AG08396 (cell line): ENCODE results near the gene IL17REL.
"Not testable (repeated sequence)": the region's sequence is repeated elsewhere in the genome, so short reads cannot be mapped to it uniquely, and the experiment has no call there.

ENCODE experiments used
- DNase-seq: peaks from one replicate; pipeline ENCODE4 v3.0.0; 2012; ENCODE audit warnings: low spot score, mixed read lengths

The IL17REL gene

GRCh38 chr22:49956418-49956770 lies 56.2 kb downstream of the IL17REL start:
- DNase-seq: no peak

- DNase-seq: no peak
These were observed 56.8 kb downstream of the IL17REL start for GRCh38 chr22:49955581-49956417.

- DNase-seq: no peak
These were observed 57.5 kb downstream of the IL17REL start for GRCh38 chr22:49954991-49955580.

DNA sequence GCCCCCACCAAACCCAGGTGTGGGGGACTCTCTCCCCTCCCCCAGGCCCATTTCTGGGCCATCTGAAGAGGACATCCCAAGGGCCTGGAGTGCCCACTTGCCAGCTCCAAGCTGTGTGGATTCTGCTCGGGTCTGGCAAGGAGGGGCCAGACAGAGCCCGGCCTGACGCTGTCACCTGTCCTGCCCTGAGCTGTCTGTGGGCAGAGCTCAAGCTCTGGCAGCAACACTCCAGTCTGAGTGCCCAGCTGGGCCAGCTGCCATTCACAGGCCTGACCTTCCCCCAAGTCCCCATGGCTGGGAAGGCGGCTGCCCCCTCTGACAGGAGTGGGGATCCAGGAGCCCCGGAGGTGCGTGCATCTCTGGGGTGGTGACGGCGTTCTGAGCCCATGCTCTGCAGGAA lies 58.2 kb downstream of the IL17REL start:
- no peak for DNase-seq

DNA sequence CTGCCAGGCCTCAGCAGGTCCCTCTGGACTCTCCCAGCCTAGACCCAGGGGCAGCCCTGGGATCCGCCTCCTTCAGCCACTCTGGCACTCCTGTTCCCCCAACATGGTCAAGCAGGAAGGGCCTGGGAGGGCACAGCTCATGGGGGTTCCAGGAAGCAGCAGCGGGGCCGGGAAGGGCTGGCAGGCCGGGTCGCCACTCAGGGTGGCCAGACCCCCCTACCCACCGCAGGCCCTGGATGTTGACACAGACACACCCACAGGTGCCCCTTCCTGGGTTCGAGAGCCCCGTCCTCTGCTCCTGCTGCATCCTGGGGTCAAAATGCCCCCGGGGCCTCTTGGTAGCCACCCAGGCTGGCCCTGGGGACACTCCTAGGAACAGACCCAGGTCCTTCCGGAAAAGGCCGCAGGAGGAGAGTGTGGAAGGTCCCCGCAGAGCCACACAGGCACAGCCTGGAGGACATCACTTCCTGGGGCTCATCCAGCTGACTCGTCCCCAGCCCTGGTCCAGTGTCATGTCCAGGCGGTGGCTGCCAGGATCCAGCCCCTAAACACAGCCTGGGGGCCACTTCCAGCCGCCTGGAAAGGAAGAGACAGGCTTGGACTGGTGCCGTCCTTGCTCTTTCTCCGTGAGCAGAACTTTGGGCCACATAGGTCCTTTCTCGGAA lies 58.8 kb downstream of the IL17REL start:
- DNase-seq: no peak

DNA sequence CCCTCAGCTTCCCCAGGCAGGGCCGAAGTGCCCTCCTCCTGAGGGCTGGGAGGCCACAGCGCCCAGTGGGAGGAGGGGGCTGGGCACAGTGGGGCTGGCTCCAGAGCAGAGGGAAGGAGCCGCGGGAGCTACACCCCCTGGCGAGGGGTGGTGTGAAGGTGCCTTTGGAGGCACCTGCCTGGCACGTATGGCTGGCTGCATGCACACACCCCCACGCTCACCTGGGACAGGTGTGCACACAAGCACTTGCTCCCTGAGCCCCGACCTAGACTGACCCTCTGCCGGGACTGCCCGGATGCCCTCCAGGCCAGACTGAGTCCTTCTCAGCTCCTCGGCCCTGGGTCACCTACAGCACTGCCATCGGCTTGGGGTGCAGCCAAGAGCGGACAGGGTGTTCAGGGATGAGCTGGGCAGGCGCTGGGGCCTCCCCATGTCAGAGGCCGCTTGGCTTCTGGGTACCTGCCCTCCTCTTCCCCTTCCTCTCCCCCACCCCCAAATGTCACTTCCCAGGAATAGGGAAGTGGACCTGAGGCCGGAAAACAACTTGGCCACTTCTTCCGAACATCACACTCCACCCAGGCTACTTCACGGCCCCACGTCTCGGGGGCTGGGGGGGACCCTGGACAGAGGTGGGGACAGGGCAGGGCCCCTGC lies 59.4 kb downstream of the IL17REL start:
- no peak for DNase-seq

DNA sequence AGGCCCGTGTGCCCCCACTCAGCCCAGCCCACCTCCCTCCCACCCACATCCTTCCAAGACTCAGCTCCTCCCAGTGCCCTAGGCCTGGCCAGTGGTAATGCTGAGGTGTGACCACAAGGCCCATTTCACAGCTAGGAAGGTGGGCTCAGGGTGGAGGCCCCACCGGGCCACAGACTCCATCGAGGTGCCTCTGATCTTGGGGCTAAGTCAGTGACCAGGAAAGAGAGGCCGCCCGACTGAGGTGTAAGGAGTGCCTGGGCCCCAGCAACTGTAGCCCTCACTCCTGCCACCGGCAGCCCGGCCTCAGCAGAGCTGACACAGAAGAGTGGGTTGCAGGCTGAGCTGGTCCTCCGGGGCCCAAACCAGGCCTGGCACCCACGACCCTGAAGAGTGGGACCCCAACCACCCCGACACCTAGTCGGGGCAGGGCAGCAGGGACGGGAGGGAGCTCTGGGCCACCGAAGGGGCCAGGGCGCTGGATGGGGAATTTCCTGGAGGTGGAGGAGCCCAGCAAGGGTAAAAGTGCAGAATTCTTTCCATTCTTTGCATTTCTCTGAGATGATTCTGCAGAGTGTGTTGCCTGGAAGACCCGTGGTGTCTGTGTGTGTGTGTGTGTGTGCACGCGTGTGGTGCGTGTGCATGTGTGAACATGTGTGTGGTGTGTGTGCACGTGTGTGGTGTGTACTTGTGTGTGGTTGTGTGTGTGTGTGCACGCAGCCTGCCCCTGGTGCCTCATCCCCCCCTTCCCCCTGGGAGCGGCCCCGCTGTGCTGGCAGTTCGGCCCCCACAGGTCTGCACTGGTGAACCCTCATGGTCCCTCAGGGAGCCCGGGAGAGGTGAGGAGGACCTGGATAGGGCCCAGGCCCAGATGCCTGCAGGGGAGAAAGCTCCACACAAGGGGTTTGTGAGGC lies 60.3 kb downstream of the IL17REL start:
- peak; percentile 93 for DNase-seq

DNA sequence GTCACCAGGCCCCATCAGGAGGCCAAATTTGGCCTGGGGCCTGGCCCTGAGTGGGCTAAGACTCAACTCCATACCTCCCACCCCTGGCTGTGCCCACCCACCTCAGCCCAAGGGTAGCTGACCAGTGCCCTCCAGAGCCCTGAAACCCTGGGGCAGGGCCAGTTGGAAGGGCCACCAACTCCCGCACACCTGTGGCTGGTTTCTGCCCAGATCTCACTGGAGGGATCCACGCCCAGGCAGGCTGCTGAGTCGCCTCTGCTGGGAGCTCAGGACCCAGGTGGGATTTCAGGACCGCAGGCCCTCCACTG lies 60.9 kb downstream of the IL17REL start:
- no peak for DNase-seq

DNA sequence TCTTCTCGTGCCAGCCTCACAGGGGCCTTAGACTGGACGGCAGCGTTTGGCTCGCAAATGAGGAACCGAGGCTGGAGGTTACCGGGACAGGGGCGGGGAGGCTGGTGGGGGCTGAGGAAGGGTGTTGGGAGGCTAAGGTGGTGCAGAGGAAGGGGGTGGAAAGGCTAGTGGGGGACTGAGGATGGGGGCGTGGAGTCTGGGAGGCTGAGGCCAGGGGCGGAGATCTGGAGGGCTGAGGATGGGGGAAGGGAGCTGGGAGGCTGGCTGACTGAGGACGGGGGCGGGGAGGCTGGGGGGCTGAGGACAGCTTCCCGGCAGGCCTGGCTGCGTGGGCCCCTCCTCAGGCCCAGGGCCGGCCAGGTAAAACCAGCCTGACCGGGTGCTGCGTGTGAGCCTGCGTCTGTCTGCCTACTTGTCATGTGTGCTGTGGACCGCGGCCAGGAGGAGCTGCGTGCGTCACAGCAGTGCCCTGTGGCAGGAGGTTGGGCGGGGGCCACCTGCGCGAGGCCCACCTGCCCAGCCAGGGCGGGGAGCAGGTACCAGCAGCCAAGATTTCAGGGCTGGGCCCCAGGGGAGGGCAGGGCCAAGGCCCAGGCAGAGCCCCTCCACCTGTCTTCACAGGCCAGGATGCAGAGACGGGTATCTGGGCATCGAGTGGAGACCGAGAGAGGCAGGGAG lies 61.4 kb downstream of the IL17REL start:
- no peak for DNase-seq

- no peak for DNase-seq
These were observed 62.1 kb downstream of the IL17REL start for GRCh38 chr22:49950396-49950994.

DNA sequence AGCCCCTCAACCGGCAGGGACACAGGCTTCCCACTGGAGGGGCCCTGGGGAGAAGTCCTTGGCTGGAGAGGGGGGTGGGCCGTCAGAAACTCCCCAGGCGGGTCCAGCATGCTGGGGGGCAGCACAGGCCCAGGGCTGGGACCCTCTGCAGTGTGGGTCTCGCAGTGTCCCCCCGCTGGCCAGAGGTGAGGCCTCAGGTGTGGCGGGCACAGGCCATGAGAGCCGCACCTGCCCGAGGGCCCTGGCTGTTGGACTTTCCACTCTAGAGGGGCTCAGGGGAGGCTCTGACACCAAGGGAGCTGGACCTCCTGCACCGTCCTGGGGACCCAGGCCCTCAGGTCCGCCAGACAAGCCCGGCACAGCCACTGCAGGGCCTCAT lies 62.7 kb downstream of the IL17REL start:
- DNase-seq: no peak

DNA sequence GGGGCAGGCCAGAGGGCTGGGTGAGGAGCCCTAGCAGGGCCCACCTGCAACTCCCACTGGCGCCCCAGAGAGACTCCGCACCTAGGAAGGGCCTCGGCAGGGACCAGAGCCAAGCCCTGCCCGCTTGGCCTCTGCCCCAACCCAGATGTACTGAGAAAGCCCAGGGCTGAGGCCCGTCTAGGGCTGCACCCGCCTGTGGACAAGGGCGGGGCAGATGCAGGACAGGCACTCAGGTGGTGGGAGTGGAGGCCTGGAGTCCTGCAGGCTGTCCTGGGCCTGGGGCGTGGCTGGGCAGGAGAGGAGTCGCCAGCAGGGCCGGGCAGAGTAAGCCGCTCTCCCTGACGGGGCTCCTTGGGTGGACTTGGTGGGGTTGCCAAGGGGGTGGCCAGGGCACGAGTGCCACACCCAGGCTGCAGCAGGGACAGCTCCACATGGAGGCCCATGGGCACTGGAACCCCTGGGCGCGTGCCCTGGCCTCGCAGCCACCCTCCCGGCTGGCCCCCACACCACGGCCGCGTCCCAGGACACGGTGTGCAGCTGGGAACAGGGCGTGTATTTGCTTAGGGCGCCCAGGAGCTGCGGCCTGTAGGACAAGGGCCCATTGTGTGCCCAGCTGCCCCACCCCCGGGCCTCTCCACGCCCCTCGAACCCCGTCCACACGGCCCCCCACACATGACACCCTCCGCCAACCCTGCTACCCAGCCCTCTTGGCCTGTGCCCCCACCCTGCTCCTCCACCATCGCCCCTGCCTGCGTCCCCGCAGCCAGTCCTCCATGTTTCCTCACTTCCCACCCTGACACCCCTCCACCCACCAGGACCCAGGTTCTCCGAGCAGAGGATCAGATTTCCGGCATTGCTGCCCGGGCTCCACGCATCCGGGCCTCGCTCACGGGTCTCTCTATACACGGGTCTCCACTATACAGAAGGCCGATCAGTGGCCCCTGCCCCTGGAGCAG lies 63.3 kb downstream of the IL17REL start:
- no peak for DNase-seq

DNA sequence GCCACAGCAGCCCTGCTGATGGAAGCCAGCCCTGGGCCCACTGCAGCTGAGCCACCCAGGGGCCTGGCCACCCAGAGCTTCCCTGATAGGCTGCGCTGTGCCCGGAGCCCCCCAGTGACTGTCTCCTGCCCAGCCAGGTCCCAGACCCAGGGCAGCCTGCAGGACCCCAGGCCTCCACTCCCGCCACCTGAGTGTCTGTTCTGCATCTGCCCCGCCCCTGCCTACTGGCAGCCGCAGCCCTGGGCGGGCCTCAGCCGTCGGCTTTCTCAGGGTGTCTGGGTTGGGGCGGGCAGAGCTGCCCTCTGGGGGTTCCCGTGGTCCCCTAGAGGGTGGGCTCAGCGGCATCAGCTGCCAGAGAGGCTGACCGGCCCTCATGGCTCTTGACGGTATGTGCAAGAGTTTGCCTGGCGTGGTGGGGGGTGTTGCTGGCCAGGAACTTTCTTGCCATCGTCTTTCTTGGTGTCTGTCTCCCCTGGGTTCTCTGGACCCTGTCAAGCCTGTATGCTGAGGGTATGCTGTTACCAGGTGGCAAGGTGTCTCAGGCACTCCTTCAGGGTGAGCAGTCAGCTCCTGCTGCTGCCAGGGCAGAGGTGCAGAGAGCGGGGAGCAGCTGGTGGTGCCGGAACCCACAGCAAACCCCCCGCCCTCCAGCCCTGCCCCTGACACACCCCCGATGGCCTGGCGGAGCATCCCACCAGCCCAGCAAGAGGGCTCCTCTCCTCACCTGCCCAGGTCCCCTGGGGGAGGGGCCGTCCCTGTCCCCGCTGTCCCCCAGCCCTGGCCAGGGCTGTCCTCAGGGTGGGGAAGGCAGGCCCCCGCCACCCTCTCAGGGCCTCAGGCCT lies 64.2 kb downstream of the IL17REL start:
- no peak for DNase-seq

DNA sequence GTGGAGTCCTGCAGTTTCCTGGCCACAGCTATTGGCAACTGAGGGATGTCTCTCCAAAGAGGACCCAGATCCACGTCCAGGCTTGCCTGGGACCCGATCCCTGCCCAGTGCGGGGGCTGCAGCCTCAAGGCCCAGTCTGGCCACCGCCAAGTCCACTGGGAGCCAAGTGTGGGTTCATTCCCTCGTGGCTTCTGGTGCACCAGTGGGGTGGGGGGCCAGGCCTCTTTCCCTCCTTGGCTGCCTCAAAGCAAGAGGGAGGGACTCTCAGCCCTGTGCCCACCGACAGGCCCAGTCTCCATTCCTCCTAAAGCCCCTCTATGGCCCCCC lies 65.3 kb downstream of the IL17REL start:
- DNase-seq: no peak

- no peak for DNase-seq
These were observed 65.8 kb downstream of the IL17REL start for GRCh38 chr22:49946612-49947295.

DNA sequence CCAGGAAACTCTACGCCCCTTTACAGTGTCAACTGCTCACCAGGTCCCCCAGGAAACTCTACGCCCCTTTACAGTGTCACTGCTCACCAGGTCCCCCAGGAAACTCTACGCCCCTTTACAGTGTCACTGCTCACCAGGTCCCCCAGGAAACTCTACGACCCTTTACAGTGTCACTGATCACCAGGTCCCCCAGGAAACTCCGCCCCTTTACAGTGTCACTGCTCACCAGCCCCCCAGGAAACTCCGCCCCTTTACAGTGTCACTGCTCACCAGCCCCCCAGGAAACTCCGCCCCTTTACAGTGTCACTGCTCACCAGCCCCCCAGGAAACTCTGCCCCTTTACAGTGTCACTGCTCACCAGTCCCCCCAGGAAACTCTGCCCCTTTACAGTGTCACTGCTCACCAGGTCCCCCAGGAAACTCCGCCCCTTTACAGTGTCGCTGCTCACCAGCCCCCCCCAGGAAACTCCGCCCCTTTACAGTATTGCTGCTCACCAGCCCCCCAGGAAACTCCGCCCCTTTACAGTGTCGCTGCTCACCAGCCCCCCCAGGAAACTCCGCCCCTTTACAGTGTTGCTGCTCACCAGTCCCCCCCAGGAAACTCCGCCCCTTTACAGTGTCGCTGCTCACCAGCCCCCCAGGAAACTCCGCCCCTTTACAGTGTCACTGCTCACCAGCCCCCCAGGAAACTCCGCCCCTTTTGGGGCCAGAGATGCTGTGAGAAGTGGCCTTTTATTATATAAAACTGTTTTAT lies 67.3 kb downstream of the IL17REL start:
- DNase-seq: not testable (repeated sequence)
